Vagina (tissue), 2 donors: ENCODE measurements around the gene ZBTB12. TPM values are rescaled to one million over a fixed set of nuclear protein-coding genes. Genes with fewer than 3 reads are reported as not detected.
A peak's percentile ranks its signal among the peaks of the same experiment; 100 is the strongest.

Experiments used
- DNase-seq, 2 donors: peaks; one replicate each; pipeline ENCODE4 v3.0.0-alpha.2; 2017; ENCODE audit errors: extremely low spot score in 2 of 2
- H3K27ac ChIP-seq: fragments of 200-600 bp; sonication (generic); one replicate; pipeline ENCODE4 v1.5.1; 2019
- H3K27me3 ChIP-seq: fragments of 200-600 bp; sonication (generic); one replicate; pipeline ENCODE4 v1.5.1; 2019
- H3K36me3 ChIP-seq, 2 donors: fragments of 200-600 bp; sonication (generic); one replicate each; pipeline ENCODE4 v1.5.1; 2017 to 2019
- H3K4me1 ChIP-seq: fragments of 200-600 bp; sonication (generic); one replicate; pipeline ENCODE4 v1.5.1; 2019
- H3K4me3 ChIP-seq, 2 donors: fragments of 200-600 bp; sonication (generic); 1 replicate in 1 of 2; 2 replicates in 1 of 2; pipeline ENCODE4 v1.5.1; 2016 to 2019
- H3K9me3 ChIP-seq: fragments of 200-600 bp; sonication (generic); one replicate; pipeline ENCODE4 v1.5.1; 2019
- POLR2A ChIP-seq, 2 donors: fragments of 450-650 bp; IDR thresholded peaks; one replicate each; pipeline ENCODE4 v1.6.1; 2017; ENCODE audit warnings: antibody characterized with exemption in 2 of 2, mild to moderate bottlenecking in 2 of 2, moderate library complexity in 2 of 2
- POLR2AphosphoS5 ChIP-seq, 2 donors: sonication (generic); formaldehyde crosslinking; IDR thresholded peaks; one replicate each; pipeline ENCODE4 v1.9.0; 2017; ENCODE audit warnings: antibody characterized with exemption in 2 of 2, mild to moderate bottlenecking in 2 of 2, low read depth in 1 of 2; ENCODE audit not compliant: insufficient read depth in 1 of 2
- intact Hi-C: fragments of 100-400 bp; cut with DNase I; formaldehyde crosslinking; loops from one replicate; pipeline ENCODE4 v1.15.1; 2023
- total RNA-seq: library from RNA; depleted of rRNA; stranded (reverse); fragments of >200 nt; gene quantifications from one replicate; pipeline ENCODE4 v1.2.3, GENCODE V29; 2016
- TF ChIP-seq, protein P1 (sequence below), 3 experiments: fragments of 450-650 bp in 2 of 3; fragments of 200-600 bp in 1 of 3; sonication (generic) in 1 of 3; IDR thresholded peaks; one replicate each; pipeline ENCODE4 v1.5.1; 2017 to 2019; ENCODE audit warnings: antibody characterized with exemption in 3 of 3, mild to moderate bottlenecking in 2 of 3, moderate library complexity in 2 of 3

ZBTB12 gene
- total RNA-seq, 1 donor from 2014 or later = 1.7 TPM

DNA sequence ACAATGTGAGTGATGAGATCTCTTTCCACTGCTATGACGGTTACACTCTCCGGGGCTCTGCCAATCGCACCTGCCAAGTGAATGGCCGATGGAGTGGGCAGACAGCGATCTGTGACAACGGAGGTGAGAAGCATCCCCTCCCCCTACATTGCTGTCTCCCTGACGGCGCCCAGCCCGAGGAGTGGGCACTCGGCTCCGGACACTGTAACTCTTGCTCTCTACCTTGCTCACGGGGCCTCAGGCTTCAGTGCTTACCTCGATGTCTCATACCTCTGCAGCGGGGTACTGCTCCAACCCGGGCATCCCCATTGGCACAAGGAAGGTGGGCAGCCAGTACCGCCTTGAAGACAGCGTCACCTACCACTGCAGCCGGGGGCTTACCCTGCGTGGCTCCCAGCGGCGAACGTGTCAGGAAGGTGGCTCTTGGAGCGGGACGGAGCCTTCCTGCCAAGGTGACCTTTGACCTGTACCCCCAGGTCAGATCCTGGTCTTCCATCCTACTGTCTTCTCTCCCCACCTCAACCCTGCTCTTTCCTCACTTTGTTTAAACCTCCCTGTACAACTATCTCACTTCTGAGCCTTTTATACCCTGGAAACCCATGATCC is 45.3 kb upstream of the ZBTB12 start:
- no peaks in the 10 kb centered on the region for H3K27me3 ChIP-seq
- no peak overlapping the region for H3K4me3 ChIP-seq
- peaks cover 0 to 10% of the 10 kb centered on the region in 2 donors for H3K36me3 ChIP-seq
- no peak for TF ChIP-seq POLR2AphosphoS5 (IDR thresholded peaks at IDR 0.05; ENCODE audit: insufficient read depth in 1 of 2, low read depth in 1 of 2)
- H3K9me3 ChIP-seq = no peaks in the 10 kb centered on the region
- DNase-seq = no peak
- H3K27ac ChIP-seq = no peak overlapping the region
- peaks cover 19% of the 10 kb centered on the region for H3K4me1 ChIP-seq
- intact Hi-C loops = loop anchor here (5.0 kb wide), 1 partner anchor 45 kb away; the partner anchor contains the start of gene ZBTB12

- intact Hi-C loops = loop anchor here (5.0 kb wide), 1 partner anchor 44 kb away; the partner anchor contains the start of gene ZBTB12
- H3K27me3 ChIP-seq = no peaks in the 10 kb centered on the region
- H3K4me3 ChIP-seq = no peak overlapping the region
- peak overlapping the region; percentile 82 for H3K27ac ChIP-seq
- H3K36me3 ChIP-seq = peaks cover 0 to 2% of the 10 kb centered on the region in 2 donors
- H3K9me3 ChIP-seq = no peaks in the 10 kb centered on the region
- peaks cover 19% of the 10 kb centered on the region for H3K4me1 ChIP-seq
- TF ChIP-seq, protein P1, sequence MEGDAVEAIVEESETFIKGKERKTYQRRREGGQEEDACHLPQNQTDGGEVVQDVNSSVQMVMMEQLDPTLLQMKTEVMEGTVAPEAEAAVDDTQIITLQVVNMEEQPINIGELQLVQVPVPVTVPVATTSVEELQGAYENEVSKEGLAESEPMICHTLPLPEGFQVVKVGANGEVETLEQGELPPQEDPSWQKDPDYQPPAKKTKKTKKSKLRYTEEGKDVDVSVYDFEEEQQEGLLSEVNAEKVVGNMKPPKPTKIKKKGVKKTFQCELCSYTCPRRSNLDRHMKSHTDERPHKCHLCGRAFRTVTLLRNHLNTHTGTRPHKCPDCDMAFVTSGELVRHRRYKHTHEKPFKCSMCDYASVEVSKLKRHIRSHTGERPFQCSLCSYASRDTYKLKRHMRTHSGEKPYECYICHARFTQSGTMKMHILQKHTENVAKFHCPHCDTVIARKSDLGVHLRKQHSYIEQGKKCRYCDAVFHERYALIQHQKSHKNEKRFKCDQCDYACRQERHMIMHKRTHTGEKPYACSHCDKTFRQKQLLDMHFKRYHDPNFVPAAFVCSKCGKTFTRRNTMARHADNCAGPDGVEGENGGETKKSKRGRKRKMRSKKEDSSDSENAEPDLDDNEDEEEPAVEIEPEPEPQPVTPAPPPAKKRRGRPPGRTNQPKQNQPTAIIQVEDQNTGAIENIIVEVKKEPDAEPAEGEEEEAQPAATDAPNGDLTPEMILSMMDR (IDR thresholded peaks at IDR 0.05) = no peak
- TF ChIP-seq POLR2AphosphoS5 (IDR thresholded peaks at IDR 0.05; ENCODE audit: insufficient read depth in 1 of 2, low read depth in 1 of 2) (no peak), POLR2A (IDR thresholded peaks at IDR 0.05) (no peak)
- no peak for DNase-seq
Observed at GRCh38 chr6:31946370-31946885, 44.5 kb upstream of the ZBTB12 start.

- Histone ChIP-seq H3K27me3 (no peaks in the 10 kb centered on the region), H3K9me3 (no peaks in the 10 kb centered on the region), H3K4me1 (peaks cover 19% of the 10 kb centered on the region), H3K4me3 (peak within 1 kb of the TSS; percentile 17 to 20), H3K27ac (peak within 1 kb of the TSS; percentile 82), H3K36me3 (no peaks in the 10 kb centered on the region)
- TF ChIP-seq, protein P1 (IDR thresholded peaks at IDR 0.05) = no peak
- TF ChIP-seq POLR2AphosphoS5 (IDR thresholded peaks at IDR 0.05; ENCODE audit: insufficient read depth in 1 of 2, low read depth in 1 of 2) = peak; percentile 62 to 68
- intact Hi-C loops = loop anchor here (5.0 kb wide), 1 partner anchor 43 kb away; the partner anchor contains the start of gene ZBTB12
- DNase-seq = peak in 1 of 2 donors; percentile 96
Observed at GRCh38 chr6:31945507-31946369, 43.9 kb upstream of the ZBTB12 start, which contains the start of gene CFB. Gene CFB, plus strand, starts transcription at chr6:31946095. Its CDS starts 127 bp downstream, at chr6:31946222.

DNA sequence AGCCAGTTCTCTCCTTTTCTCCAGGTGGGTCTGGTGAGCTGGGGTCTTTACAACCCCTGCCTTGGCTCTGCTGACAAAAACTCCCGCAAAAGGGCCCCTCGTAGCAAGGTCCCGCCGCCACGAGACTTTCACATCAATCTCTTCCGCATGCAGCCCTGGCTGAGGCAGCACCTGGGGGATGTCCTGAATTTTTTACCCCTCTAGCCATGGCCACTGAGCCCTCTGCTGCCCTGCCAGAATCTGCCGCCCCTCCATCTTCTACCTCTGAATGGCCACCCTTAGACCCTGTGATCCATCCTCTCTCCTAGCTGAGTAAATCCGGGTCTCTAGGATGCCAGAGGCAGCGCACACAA is 43.2 kb upstream of the ZBTB12 start:
- Histone ChIP-seq H3K4me3 (peak overlapping the region in 1 of 2 donors; percentile 17), H3K27me3 (no peaks in the 10 kb centered on the region), H3K36me3 (no peaks in the 10 kb centered on the region), H3K9me3 (no peaks in the 10 kb centered on the region), H3K4me1 (peaks cover 19% of the 10 kb centered on the region), H3K27ac (peak overlapping the region; percentile 82)
- DNase-seq = no peak
- TF ChIP-seq POLR2A (IDR thresholded peaks at IDR 0.05) (no peak), POLR2AphosphoS5 (IDR thresholded peaks at IDR 0.05; ENCODE audit: insufficient read depth in 1 of 2, low read depth in 1 of 2) (no peak)
- TF ChIP-seq, protein P1 (IDR thresholded peaks at IDR 0.05) = no peak
- intact Hi-C loops = loop anchor here (5.0 kb wide), 1 partner anchor 43 kb away; the partner anchor contains the start of gene ZBTB12

DNA sequence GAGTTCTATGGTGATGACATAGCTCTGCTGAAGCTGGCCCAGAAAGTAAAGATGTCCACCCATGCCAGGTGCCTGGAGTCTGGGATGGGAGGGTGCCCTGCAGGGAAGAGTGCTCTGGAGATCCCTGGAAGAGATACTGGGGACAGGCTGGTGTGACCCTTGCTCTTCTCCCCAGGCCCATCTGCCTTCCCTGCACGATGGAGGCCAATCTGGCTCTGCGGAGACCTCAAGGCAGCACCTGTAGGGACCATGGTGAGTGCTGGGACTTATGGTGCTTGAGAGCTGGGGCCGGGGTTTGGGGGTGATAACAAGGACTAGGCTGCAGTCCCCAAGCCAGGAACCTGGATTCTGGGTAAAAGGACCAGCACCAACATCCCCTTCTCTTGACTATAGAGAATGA is 41.9 kb upstream of the ZBTB12 start:
- H3K4me3 ChIP-seq = no peak overlapping the region
- no peaks in the 10 kb centered on the region for H3K27me3 ChIP-seq
- no peak for DNase-seq
- no peaks in the 10 kb centered on the region for H3K36me3 ChIP-seq
- H3K4me1 ChIP-seq = peaks cover 19% of the 10 kb centered on the region
- H3K27ac ChIP-seq = no peak overlapping the region
- no peak for TF ChIP-seq POLR2A (IDR thresholded peaks at IDR 0.05)
- TF ChIP-seq, protein P1 (IDR thresholded peaks at IDR 0.05) = no peak
- no peak for TF ChIP-seq POLR2AphosphoS5 (IDR thresholded peaks at IDR 0.05; ENCODE audit: insufficient read depth in 1 of 2, low read depth in 1 of 2)
- intact Hi-C loops = no loop called here
- H3K9me3 ChIP-seq = no peaks in the 10 kb centered on the region
